Activated gamma-delta T cell treated with anti-CD3 and anti-CD28 coated beads, Interleukin-2, amount 50 U/mL, for 16 hours (primary cell): ENCODE results near the gene MIEF1.
"Not testable (repeated sequence)": the region's sequence is repeated elsewhere in the genome, so short reads cannot be mapped to it uniquely, and the experiment has no call there.

Source experiments
- DNase-seq: peaks from one replicate; pipeline ENCODE4 v3.0.0-alpha.2; 2020; ENCODE audit warnings: low read depth

The MIEF1 gene

DNA sequence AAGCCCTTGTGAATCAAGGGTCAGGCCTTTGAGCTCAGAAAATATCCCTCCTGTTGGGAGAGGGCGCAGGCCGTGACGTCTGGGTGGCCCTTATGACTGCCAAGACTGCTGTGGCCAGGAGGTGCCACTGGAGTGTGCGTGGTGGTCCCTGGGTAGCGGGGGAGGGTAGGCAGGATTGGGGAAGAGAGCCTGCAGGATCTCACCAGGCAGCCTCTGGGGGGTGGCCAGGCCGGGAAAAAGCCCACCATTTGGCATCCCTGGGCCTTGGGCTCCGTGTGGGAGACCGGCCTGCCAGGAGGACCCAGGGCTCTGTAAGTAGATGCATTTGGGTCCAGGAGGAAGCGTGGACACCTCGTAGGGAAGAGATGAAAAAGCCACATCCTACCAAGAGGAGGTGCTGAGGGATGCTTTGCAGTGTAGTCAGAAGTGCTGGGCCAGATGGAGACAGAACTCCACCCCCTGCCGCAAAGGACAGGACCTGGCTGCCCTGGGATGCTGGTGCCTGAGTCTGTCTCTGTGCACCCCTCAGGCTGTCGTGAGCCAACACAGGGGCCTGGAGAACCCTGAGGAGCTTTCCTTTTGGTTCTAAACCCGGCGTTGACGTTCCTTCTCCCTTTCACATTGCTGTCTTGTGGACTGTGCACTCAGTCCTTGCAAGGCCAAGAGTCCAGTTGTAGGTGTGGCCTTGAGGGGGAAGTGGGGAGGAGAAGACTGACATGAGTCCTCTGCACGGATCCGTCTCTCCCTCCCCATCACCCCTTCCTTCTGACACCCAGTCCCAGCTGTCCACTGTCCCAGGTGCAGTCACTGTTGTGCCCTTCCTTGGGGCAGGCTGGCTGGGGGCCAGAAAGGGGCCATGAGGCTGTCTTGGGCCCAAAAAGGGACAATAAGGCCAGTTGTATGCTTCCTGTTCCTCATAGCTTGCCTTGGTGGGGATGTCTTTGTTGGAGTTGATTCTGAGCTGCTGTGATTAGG lies 12.7 kb upstream of the MIEF1 start:
- DNase-seq: no peak

GRCh38 chr22:39490135-39490798 lies 11.8 kb upstream of the MIEF1 start:
- peak; percentile 49 for DNase-seq

GRCh38 chr22:39490966-39491680 lies 11.0 kb upstream of the MIEF1 start:
- DNase-seq: no peak

DNA sequence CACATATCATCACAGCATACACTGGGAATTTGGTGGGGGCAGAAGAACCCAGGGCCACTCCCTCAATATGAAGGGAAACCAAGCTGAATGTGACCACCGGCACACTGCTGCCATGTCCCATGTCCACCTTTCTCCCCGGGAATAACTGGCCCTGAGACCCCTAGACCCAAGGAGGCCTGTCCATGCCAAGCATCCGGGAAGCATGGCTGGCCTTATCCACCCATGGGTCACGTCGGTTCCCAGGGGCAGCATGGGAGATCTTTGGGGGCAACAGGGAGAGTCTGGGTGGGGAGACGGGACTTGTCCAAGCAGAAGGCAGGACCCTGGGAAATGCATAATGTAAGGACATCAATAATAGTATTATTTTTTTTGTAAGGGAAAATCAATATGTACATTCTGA lies 10.4 kb upstream of the MIEF1 start:
- no peak for DNase-seq

DNA sequence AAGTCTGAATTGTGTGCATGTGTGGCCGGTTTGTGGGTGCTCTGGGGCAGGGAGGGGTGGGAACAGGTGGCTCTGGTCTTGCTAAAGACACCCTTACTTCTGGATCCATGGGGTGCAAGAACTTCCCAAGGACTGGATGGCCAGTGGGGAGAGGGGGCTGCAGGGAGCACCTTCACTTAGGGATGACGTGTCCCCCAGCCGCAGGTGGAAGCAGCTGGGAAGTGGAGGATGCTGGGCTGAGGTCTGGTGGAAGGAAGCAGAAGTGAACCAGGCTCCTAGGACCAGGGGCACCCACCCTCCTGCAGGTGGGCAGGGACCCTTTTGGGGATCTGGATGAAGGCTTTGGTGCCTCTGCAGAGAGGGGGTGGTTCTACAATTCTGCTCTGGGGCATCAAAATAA lies 9.9 kb upstream of the MIEF1 start:
- no peak for DNase-seq

DNA sequence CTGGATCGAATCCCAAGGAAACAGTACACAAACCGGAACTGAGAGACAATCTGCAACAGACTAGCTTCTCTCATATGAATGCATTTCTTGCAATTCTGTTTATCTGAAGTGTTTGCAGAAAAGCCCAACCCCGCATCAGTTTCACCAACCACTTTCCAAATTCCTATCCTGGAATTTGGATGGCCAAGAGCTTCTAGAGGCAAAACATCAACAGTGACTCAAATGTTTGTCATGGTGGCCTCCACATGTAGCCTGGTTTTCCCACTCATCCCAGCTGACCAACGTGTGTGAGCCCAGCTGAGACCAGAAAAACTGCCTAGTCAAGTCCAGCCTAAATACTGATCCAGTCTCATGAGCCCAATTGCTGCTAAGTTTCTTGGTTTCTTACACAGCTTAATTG lies 8.3 kb upstream of the MIEF1 start:
- DNase-seq: no peak

DNA sequence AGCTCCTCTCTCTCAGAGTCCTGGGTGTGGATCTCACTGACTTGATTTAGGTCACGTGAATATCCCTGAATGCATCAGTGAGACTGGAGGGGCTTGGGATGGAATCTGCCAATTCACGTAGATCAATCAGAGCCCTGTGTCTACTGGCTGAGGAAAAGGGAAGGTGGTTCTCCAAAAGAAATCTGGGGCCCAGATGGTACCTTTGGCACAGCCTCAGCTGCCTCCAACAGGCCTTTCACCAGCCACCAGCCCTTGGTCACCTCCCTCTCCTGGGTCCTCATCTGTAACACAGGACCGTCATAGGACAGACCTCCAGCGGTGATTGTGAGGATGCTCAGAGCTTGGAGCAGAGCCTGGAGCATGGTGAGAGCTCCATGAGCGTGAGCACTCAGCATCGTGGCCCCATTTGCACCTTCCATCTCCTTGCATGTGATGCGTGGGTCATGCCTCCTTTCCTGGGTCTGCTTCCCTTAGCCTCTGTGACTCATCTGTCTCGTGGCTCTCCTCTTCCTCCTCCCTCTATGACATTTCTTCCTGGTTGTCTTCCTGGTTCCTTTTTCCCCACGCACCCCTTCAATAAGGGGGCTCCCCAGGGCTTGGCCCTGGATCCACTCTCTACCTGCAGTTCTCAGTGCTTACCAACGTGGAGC lies 7.5 kb upstream of the MIEF1 start:
- DNase-seq: no peak

- DNase-seq: no peak
Measured at GRCh38 chr22:39496131-39496838, 5.8 kb upstream of the MIEF1 start.

DNA sequence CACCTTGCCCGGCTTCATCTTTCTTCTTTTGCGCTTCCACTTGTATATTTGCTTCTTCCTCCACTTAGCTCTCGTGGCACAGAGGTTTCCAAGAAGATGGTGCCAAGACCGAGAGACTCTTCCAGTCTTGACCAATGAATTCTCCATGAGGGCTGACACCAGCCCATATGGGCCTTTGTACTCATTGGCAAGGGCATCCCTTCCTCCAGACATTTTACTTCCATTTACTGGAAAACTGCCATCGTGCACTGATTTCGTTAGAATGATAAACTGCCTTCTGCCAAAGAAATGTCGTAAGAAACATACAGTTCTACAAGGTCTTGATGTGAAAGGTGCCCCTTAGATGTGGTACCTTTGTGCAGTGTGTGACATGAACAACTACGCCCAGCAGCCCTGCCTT lies 4.7 kb upstream of the MIEF1 start:
- no peak for DNase-seq

GRCh38 chr22:39498368-39498767 lies 3.7 kb upstream of the MIEF1 start:
- no peak for DNase-seq

GRCh38 chr22:39498802-39499201 lies 3.3 kb upstream of the MIEF1 start:
- no peak for DNase-seq

DNA sequence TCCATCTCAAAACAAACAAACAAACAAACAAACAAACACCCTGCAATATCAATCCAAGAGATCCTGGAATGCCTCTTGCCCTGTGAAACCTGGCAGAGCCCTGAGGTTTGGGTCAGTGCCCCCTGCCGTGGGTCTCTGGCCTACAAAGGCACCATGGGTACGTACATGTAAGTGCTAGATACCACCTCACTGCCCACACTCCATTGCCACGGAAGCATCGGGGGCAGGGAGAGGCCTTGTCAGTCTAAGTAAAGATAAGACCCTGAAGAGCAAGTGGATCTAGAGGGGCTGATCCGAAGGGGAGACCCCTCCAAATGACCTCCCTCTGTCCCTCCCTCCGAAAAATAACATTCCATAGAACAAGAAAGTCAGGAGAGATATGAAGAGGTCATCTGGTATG lies 2.0 kb upstream of the MIEF1 start:
- DNase-seq: no peak

- no peak for DNase-seq
Measured at GRCh38 chr22:39501644-39502108, 414 bp upstream of the MIEF1 start.

DNA sequence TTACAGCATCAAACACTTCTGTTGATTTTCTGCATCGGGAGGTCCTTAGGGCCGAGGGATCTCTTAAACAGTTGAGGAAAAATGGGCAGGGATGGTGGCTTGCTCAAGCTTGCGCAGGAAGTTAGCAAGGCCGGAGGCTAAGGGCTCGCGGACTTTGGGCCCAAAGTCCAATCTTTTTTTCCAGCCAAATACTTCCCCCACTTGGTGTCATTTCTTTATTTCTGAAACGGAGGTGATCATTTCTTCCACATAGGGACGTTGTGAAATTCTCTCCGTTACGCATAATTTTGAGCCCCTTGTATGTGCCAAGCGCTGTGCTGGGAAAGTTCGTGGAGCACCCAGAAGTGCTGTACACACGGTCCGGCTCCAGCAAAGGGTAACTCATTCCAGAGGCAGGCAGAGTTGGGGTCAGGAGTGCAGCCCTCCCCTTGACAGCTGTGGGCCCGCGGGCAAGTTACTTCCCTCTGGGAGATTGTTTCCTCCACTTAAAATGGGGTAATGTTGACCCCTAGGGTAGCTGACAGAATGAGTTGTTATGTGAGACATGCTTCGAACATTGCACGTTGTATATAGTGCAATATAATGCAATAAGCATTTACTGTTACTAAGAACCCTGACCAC lies 809 bp downstream of the MIEF1 start:
- DNase-seq: no peak

- DNase-seq: no peak
Measured at GRCh38 chr22:39503630-39504029, 1.5 kb downstream of the MIEF1 start.

DNA sequence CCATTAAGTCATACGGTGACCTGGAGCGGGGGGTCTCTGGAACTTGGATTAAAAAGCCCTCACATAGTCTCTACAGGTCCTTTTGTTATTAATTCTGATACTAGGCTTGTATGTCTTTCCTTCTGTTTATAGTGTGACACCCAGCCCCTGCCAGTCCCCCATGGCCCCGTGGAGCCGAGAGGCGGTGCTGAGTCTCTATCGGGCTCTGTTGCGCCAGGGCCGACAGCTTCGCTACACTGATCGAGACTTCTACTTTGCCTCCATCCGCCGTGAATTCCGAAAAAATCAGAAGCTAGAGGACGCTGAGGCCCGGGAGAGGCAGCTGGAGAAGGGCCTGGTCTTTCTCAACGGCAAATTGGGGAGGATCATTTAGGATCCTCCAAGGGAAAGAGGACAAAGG lies 2.0 kb downstream of the MIEF1 start:
- DNase-seq: no peak

GRCh38 chr22:39507021-39507420 lies 4.9 kb downstream of the MIEF1 start:
- not testable (repeated sequence) for DNase-seq

GRCh38 chr22:39508393-39508792 lies 6.3 kb downstream of the MIEF1 start:
- no peak for DNase-seq

DNA sequence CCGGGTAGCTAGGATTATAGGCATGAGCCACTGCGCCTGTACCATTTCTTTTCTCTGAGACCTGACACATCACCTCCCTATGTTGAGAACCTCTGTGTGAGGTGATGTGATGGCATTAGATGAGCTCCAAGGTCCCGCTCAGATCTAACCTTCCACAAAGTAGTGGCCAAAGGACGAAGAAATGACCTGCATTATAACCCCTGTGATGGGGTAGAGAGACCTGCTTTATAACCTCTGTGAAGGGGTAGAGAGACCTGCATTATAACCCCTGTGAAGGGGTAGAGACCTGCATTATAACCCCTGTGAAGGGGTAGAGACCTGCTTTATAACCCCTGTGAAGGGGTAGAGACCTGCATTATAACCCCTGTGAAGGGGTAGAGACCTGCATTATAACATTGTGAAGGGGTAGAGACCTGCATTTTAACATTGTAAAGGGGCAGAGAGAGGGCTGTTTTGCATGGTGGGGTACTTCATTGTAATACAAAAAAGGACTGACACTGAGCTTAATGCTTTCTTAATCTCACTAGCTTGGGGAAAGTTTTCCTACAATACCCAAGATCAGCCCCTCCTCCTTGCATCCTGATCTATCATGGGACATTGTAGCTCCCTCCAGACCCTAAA lies 8.5 kb downstream of the MIEF1 start:
- DNase-seq: no peak

- DNase-seq: no peak
Measured at GRCh38 chr22:39511226-39511625, 9.1 kb downstream of the MIEF1 start.

DNA sequence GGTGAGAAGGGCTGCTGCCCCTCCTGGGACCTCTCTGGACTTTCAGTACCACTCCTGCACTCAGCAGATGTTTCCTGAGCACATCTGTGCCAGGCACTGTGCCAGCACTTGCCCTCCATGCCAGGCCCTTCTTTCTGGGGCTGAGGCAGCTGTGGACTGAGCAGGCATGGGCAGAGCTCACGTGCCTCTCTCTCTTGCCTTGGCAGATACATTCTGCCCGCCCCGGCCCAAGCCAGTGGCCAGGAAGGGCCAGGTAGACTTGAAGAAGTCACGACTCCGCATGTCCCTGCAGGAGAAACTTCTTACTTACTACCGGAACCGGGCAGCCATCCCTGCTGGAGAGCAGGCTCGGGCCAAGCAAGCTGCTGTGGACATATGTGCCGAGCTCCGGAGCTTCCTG lies 9.9 kb downstream of the MIEF1 start:
- DNase-seq: no peak
